DMS153 treated with DMSO at 0.1 percent for 48 hours (cell line): Measurements from ENCODE around the gene SH3TC1.
A peak's percentile ranks its signal among the peaks of the same experiment; 100 is the strongest.

Experiments used
- DNase-seq: peaks from one replicate; lab custom pipeline; 2025; ENCODE audit not compliant: unreplicated experiment; lab: John Stamatoyannopoulos, UW

SH3TC1 gene

GRCh38 chr4:8213121-8213520 lies 14.0 kb downstream of the SH3TC1 start:
- no peak for DNase-seq

GRCh38 chr4:8214136-8214535 lies 15.0 kb downstream of the SH3TC1 start:
- no peak for DNase-seq

- peak; percentile 5 for DNase-seq
Measured at GRCh38 chr4:8215001-8215427, 15.9 kb downstream of the SH3TC1 start.

GRCh38 chr4:8215641-8216442 lies 16.8 kb downstream of the SH3TC1 start:
- DNase-seq: no peak

GRCh38 chr4:8216443-8217245 lies 17.6 kb downstream of the SH3TC1 start:
- DNase-seq: no peak

- DNase-seq: no peak
Measured at GRCh38 chr4:8217246-8217511, 18.1 kb downstream of the SH3TC1 start.

GRCh38 chr4:8217871-8218270 lies 18.8 kb downstream of the SH3TC1 start:
- DNase-seq: no peak

- no peak for DNase-seq
Measured at GRCh38 chr4:8218371-8219031, 19.4 kb downstream of the SH3TC1 start.

GRCh38 chr4:8219236-8219635 lies 20.1 kb downstream of the SH3TC1 start:
- no peak for DNase-seq

- no peak for DNase-seq
Measured at GRCh38 chr4:8220661-8221450, 21.8 kb downstream of the SH3TC1 start.

GRCh38 chr4:8221476-8221875 lies 22.4 kb downstream of the SH3TC1 start:
- DNase-seq: no peak

GRCh38 chr4:8221985-8222384 lies 22.9 kb downstream of the SH3TC1 start:
- no peak for DNase-seq

GRCh38 chr4:8222609-8223388 lies 23.7 kb downstream of the SH3TC1 start:
- DNase-seq: no peak

GRCh38 chr4:8224267-8224974 lies 25.3 kb downstream of the SH3TC1 start:
- DNase-seq: no peak

- no peak for DNase-seq
Measured at GRCh38 chr4:8224975-8225625, 26.0 kb downstream of the SH3TC1 start.

- DNase-seq: no peak
Measured at GRCh38 chr4:8225706-8226443, 26.8 kb downstream of the SH3TC1 start.

GRCh38 chr4:8227201-8227770 lies 28.2 kb downstream of the SH3TC1 start:
- no peak for DNase-seq

- DNase-seq: no peak
Measured at GRCh38 chr4:8227771-8228318, 28.8 kb downstream of the SH3TC1 start.
